OCI-LY3 (cell line): Measurements from ENCODE around the gene RASGRP4.

ENCODE experiments used
- H2AFZ ChIP-seq: fragments of 200-600, 300-600 bp; shearing (Covaris generic); 2 replicates; pipeline ENCODE4 v1.6.0; 2014; ENCODE audit warnings: antibody characterized with exemption, low read depth, low read length
- H3K27ac ChIP-seq: fragments of 200-600, 300-600 bp; sonication (generic); 2 replicates; pipeline ENCODE4 v1.5.1; 2014; ENCODE audit warnings: mild to moderate bottlenecking, low read length, moderate library complexity, mixed read lengths
- H3K27me3 ChIP-seq: fragments of 200-600, 300-600 bp; sonication (generic); 2 replicates; pipeline ENCODE4 v1.6.1; 2014; ENCODE audit warnings: low read depth, low read length, mixed read lengths
- H3K36me3 ChIP-seq: fragments of 200-600, 300-600 bp; sonication (generic); replicated peaks from 2 replicates; pipeline ENCODE3; 2014; ENCODE audit warnings: low read depth, low read length, mixed read lengths
- H3K4me1 ChIP-seq: fragments of 300-600, 200-600 bp; sonication (generic); 2 replicates; pipeline ENCODE4 v1.6.1; 2014; ENCODE audit warnings: low read length, mixed read lengths
- H3K4me2 ChIP-seq: fragments of 200-600, 300-600 bp; sonication (generic); 2 replicates; pipeline ENCODE4 v1.6.1; 2014; ENCODE audit warnings: low read length, mixed read lengths
- H3K4me3 ChIP-seq: fragments of 300-600, 200-600 bp; sonication (generic); 2 replicates; pipeline ENCODE4 v1.5.1; 2014; ENCODE audit warnings: antibody characterized with exemption, mild to moderate bottlenecking, low read length, moderate library complexity
- H3K79me2 ChIP-seq: fragments of 300-600, 200-600 bp; shearing (Covaris generic); 2 replicates; pipeline ENCODE4 v1.6.1; 2014; ENCODE audit warnings: mild to moderate bottlenecking, low read length, mixed read lengths
- H3K9ac ChIP-seq: fragments of 300-600, 200-600 bp; shearing (Covaris generic); 2 replicates; pipeline ENCODE4 v1.6.0; 2014; ENCODE audit warnings: mild to moderate bottlenecking, low read length, moderate library complexity
- H3K9me3 ChIP-seq: fragments of 200-600, 300-600 bp; shearing (Covaris generic); 2 replicates; pipeline ENCODE4 v1.6.1; 2014; ENCODE audit warnings: low read length, mixed read lengths; ENCODE audit not compliant: insufficient read depth
- H4K20me1 ChIP-seq: fragments of 200-600, 300-600 bp; sonication (generic); 2 replicates; pipeline ENCODE4 v1.6.1; 2016; ENCODE audit warnings: low read length, mixed read lengths; ENCODE audit not compliant: insufficient read depth
- EZH2phosphoT487 ChIP-seq: fragments of 200-600 bp; shearing (Covaris generic); IDR thresholded peaks from 2 replicates; pipeline ENCODE4 v1.6.1; 2018; ENCODE audit warnings: antibody characterized with exemption, mixed run types, low read depth
- TF ChIP-seq, protein P1 (sequence below): fragments of 200-600, 300-600 bp; sonication (generic); IDR thresholded peaks from 2 replicates; pipeline ENCODE4 v1.5.1; 2014; ENCODE audit warnings: antibody characterized with exemption, low read length, low read depth

RASGRP4 gene

DNA sequence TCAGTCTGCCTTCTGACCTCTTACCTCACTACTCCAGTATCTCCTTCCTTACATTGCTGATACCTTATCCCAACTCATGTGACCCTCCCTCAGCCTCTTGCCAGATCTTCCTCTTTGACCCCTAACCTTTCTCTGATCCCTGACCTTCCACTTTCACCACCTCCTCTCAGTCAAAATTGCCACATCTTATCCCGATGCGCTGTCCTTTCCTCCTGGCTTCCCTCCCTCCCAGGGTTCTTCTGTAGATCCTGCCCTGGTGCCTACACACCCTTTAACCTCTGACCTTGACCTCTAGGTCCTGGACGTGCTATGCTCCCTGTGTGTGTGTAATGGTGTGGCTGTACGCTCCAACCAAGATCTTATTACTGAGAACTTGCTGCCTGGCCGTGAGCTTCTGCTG, 31.2 kb upstream of the RASGRP4 start:
- no peak overlapping the region for H3K27ac ChIP-seq
- TF ChIP-seq, protein P1, sequence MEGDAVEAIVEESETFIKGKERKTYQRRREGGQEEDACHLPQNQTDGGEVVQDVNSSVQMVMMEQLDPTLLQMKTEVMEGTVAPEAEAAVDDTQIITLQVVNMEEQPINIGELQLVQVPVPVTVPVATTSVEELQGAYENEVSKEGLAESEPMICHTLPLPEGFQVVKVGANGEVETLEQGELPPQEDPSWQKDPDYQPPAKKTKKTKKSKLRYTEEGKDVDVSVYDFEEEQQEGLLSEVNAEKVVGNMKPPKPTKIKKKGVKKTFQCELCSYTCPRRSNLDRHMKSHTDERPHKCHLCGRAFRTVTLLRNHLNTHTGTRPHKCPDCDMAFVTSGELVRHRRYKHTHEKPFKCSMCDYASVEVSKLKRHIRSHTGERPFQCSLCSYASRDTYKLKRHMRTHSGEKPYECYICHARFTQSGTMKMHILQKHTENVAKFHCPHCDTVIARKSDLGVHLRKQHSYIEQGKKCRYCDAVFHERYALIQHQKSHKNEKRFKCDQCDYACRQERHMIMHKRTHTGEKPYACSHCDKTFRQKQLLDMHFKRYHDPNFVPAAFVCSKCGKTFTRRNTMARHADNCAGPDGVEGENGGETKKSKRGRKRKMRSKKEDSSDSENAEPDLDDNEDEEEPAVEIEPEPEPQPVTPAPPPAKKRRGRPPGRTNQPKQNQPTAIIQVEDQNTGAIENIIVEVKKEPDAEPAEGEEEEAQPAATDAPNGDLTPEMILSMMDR: no peak
- no peak for TF ChIP-seq EZH2phosphoT487
- no peak overlapping the region for H3K4me2 ChIP-seq
- no peaks in the 10 kb centered on the region for H3K9me3 ChIP-seq
- no peak overlapping the region for H3K9ac ChIP-seq
- peaks cover 13% of the 10 kb centered on the region for H3K36me3 ChIP-seq
- H3K4me3 ChIP-seq: no peak overlapping the region
- no peak overlapping the region for H2AFZ ChIP-seq
- H3K27me3 ChIP-seq: no peaks in the 10 kb centered on the region
- H3K4me1 ChIP-seq: no peaks in the 10 kb centered on the region
- no peaks in the 10 kb centered on the region for H3K79me2 ChIP-seq
- peaks cover 4% of the 10 kb centered on the region; the same call in 1 of the 2 replicates for H4K20me1 ChIP-seq

DNA sequence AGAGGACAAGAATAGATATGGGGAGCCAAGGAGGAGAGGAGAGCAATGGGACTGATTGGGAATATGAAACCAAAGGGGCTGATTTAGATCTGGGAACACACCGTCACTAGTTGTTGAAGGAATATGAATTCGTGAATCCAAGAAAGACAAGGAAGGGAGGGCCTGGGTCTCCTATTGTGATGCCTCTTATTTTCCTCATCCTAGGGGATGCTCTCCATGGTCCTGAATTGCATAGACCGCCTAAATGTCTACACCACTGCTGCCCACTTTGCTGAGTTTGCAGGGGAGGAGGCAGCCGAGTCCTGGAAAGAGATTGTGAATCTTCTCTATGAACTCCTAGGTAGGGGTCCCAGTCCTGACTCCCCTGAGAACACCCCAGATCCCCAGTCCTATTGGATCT, 29.0 kb upstream of the RASGRP4 start:
- TF ChIP-seq, protein P1: no peak
- no peak for TF ChIP-seq EZH2phosphoT487
- no peak overlapping the region for H2AFZ ChIP-seq
- no peaks in the 10 kb centered on the region for H3K4me1 ChIP-seq
- peaks cover 4% of the 10 kb centered on the region; the same call in 1 of the 2 replicates for H4K20me1 ChIP-seq
- H3K4me2 ChIP-seq: no peak overlapping the region
- no peak overlapping the region for H3K27ac ChIP-seq
- no peak overlapping the region for H3K9ac ChIP-seq
- H3K36me3 ChIP-seq: peaks cover 11% of the 10 kb centered on the region
- H3K9me3 ChIP-seq: no peaks in the 10 kb centered on the region
- H3K27me3 ChIP-seq: no peaks in the 10 kb centered on the region
- H3K4me3 ChIP-seq: no peak overlapping the region
- H3K79me2 ChIP-seq: no peaks in the 10 kb centered on the region

DNA sequence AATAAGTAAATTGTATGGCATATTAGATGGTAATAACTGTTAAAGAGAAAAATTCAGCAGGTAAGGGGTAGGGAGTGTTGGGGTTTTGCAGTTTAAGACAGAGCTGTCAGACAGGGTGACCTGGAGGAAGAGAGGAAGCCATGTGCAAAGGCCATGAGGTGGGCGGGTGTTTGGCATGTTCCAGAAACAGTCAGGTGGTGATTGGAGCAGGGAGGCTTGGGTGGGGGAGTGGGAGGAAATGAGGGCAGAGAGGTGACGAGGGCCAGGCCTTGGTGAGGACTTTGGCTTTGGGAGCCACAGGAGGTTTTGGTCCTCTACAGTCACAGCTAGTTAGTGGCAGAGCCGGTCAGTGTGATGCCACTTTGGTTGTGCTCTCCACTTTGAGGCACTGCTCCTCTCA, 27.6 kb upstream of the RASGRP4 start:
- no peaks in the 10 kb centered on the region for H3K4me1 ChIP-seq
- H3K27me3 ChIP-seq: no peaks in the 10 kb centered on the region
- peaks cover 4% of the 10 kb centered on the region; the same call in 1 of the 2 replicates for H4K20me1 ChIP-seq
- no peak overlapping the region for H2AFZ ChIP-seq
- no peak overlapping the region for H3K4me2 ChIP-seq
- H3K27ac ChIP-seq: no peak overlapping the region
- H3K9me3 ChIP-seq: no peaks in the 10 kb centered on the region
- H3K4me3 ChIP-seq: no peak overlapping the region
- H3K9ac ChIP-seq: no peak overlapping the region
- peaks cover 10% of the 10 kb centered on the region for H3K36me3 ChIP-seq
- no peaks in the 10 kb centered on the region for H3K79me2 ChIP-seq
- TF ChIP-seq, protein P1: no peak
- no peak for TF ChIP-seq EZH2phosphoT487

DNA sequence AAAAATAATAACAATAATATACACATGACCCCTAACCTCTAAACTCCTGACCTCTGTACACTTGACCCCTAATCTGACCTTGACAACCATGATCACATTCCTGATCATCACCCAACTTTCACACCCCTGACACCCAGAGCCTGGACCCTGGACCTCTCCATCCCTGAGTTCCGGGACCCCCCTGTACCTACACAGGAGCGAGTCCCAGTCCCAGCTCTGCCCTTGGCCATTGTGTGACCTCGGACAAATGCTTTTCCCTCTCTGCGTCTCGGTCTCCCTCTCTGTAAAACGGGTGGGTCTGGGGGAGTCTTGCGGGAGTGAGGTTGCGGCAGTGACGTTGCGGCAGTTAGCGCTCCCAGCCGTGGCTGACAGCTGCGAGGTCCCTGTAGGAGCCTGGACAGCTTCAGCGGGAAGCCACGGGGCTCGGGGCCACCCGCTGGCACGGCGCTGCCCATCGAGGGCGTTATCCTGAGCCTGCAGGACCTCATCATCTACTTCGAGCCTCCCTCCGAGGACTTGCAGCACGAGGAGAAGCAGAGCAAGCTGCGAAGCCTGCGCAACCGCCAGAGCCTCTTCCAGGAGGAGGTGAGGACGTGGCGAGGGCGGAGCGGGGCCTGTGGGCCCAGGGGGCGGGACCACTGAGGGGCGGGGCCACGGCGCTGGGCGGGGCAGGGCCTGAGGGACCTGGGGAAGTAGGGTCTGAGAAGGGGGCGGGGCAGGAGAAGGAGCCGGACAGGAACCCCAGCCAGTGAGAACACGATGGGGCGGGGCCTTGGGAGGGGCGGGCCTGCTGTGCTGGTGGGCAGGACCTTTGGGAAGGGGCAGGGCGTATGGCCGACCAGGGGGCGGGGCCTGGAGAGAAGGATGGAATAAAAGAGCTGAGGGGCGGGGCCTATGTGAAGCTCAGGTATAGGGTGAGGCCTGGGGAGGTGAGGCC, 26.7 kb upstream of the RASGRP4 start:
- H3K9me3 ChIP-seq: no peaks in the 10 kb centered on the region
- no peak overlapping the region for H3K27ac ChIP-seq
- no peak overlapping the region for H3K4me3 ChIP-seq
- H2AFZ ChIP-seq: no peak overlapping the region
- peaks cover 10% of the 10 kb centered on the region for H3K36me3 ChIP-seq
- no peak overlapping the region for H3K4me2 ChIP-seq
- H3K79me2 ChIP-seq: no peaks in the 10 kb centered on the region
- H3K27me3 ChIP-seq: no peaks in the 10 kb centered on the region
- TF ChIP-seq EZH2phosphoT487: no peak
- TF ChIP-seq, protein P1: no peak
- H3K9ac ChIP-seq: no peak overlapping the region
- no peaks in the 10 kb centered on the region for H3K4me1 ChIP-seq
- H4K20me1 ChIP-seq: peaks cover 4% of the 10 kb centered on the region; the same call in 1 of the 2 replicates
